Stimulated activated CD4-positive, alpha-beta T cell treated with anti-CD3 and anti-CD28 coated beads, Interleukin-1b, Interleukin-23, amount 100 ng/mL, for 48 hours (primary cell): ENCODE data around the gene CPLANE2.

Source experiments
- DNase-seq: peaks from one replicate; pipeline ENCODE4 v3.0.0-alpha.2; 2020

CPLANE2 gene

GRCh38 chr1:16187748-16188401 lies 49.1 kb downstream of the CPLANE2 start:
- DNase-seq, result peak; percentile 76

GRCh38 chr1:16186655-16187235 lies 50.2 kb downstream of the CPLANE2 start:
- no peak for DNase-seq

GRCh38 chr1:16184557-16185303 lies 52.3 kb downstream of the CPLANE2 start:
- no peak for DNase-seq

- DNase-seq, result no peak
Observed at GRCh38 chr1:16183765-16184556, 53.0 kb downstream of the CPLANE2 start.

GRCh38 chr1:16183179-16183578 lies 53.8 kb downstream of the CPLANE2 start:
- no peak for DNase-seq

- DNase-seq, result no peak
Observed at GRCh38 chr1:16181887-16182719, 54.9 kb downstream of the CPLANE2 start.
